Aorta (tissue), 5 donors: ENCODE data around the gene GCNT2. TPM values are rescaled to one million over a fixed set of nuclear protein-coding genes. Genes with fewer than 3 reads are reported as not detected.

Experiments
- ATAC-seq: fragments of 200-7000 bp; cut with Tn5 transposase; one replicate; pipeline ENCODE4 v1.9.1; 2022; ENCODE audit warnings: moderate library complexity; ENCODE audit not compliant: low FRiP score
- DNase-seq, 2 donors: peaks; one replicate each; pipeline ENCODE4 v3.0.0-alpha.2; 2020
- H3K27ac ChIP-seq, 2 donors: one replicate each; pipeline ENCODE4 v1.5.1; 2013; ENCODE audit warnings: low read length in 2 of 2, mild to moderate bottlenecking in 2 of 2, moderate library complexity in 2 of 2, control low read depth in 1 of 2, inconsistent platforms in 1 of 2, low read depth in 1 of 2
- H3K27me3 ChIP-seq, 2 donors: one replicate each; pipeline ENCODE4 v1.6.1; 2013; ENCODE audit warnings: control low read depth in 1 of 2, low read length in 1 of 2, mild to moderate bottlenecking in 1 of 2, moderate library complexity in 1 of 2; ENCODE audit not compliant: insufficient read depth in 2 of 2, control insufficient read depth in 1 of 2
- H3K36me3 ChIP-seq, 2 donors: one replicate each; pipeline ENCODE4 v1.6.1; 2013; ENCODE audit warnings: control low read depth in 1 of 2, low read length in 1 of 2, mild to moderate bottlenecking in 1 of 2; ENCODE audit not compliant: insufficient read depth in 2 of 2, control insufficient read depth in 1 of 2
- H3K4me1 ChIP-seq, 2 donors: one replicate each; pipeline ENCODE4 v1.6.1; 2013; ENCODE audit warnings: low read length in 2 of 2, control low read depth in 1 of 2, mild to moderate bottlenecking in 1 of 2, moderate library complexity in 1 of 2; ENCODE audit not compliant: insufficient read depth in 2 of 2, control insufficient read depth in 1 of 2
- H3K4me3 ChIP-seq, 2 donors: one replicate each; pipeline ENCODE4 v1.5.1; 2013; ENCODE audit warnings: low read length in 2 of 2, control low read depth in 1 of 2, mild to moderate bottlenecking in 1 of 2
- H3K9me3 ChIP-seq: one replicate; pipeline ENCODE4 v1.6.1; 2013; ENCODE audit warnings: mild to moderate bottlenecking, low read length; ENCODE audit not compliant: control insufficient read depth
- WGBS, 2 donors: extraction: QIAGEN DNeasy Blood & Tissue Kit; methylation state at CpG; one replicate each; pipeline ENCODE4 v1.1.7; 2013; 5-methylcytosine and 5-hydroxymethylcytosine counted together
- intact Hi-C, 2 donors: fragments of 100-400 bp; cut with DNase I; formaldehyde crosslinking; loops; one replicate each; pipeline versions ENCODE4 v1.14.2 to v1.15.0; 2022
- polyA plus RNA-seq, 2 donors: library from polyadenylated mRNA; stranded (reverse); fragments of 200-250 nt; gene quantifications; one replicate each; pipeline ENCODE4 v1.2.3, GENCODE V29; 2013
- total RNA-seq, 2 donors: library from RNA; stranded (reverse); fragmentation: NEBNext Ultra II Directional; extraction: Animal tissue kit (Norgen Biotek cat#: 25700); gene quantifications; one replicate each; pipeline ENCODE4 v1.2.1, GENCODE V29; 2021
- donor health status: healthy with polysubstance abuse.
- donor health status: Bipolar disorder and iron deficiency.
- donor health status: DM: no; HTN: no; CAD: no.
- donor health status: DM: no; HTN: no; CAD: no.
- donor health status: DM: yes; HTN: yes; CAD: no.

The GCNT2 gene
- total and polyA plus RNA-seq, 4 donors: 3.4 to 18.6 (median 9.2) TPM

DNA sequence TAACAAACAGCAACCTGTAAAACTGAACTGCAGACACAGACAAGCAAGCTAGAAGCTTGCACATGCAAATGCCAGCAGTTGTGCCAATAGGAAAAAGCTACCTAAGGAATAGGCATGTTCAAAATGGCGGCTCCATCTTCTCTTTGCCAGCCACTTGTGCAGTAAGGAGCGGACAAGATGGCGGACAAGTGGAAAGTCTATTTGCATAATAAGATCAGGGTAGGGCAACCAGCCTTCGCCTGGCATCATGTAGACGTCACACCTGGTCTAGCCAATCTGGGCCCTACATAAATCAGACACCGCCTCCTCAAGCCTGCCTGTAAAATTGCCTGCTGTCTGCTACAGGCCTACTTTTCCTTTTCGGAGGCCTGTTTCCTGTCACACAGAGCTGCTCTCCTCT, 155.3 kb downstream of the GCNT2 start:
- ATAC-seq: no peak
- Histone ChIP-seq H3K4me3 (no peak overlapping the region), H3K27ac (no peak overlapping the region), H3K27me3 (no peaks in the 10 kb centered on the region), H3K9me3 (no peaks in the 10 kb centered on the region), H3K4me1 (no peaks in the 10 kb centered on the region), H3K36me3 (no peaks in the 10 kb centered on the region)
- 90 to 98% methylated on average over 7 of the region's 7 CpGs for WGBS, 2 donors
- intact Hi-C loops: no loop called here
- DNase-seq: no peak

DNA sequence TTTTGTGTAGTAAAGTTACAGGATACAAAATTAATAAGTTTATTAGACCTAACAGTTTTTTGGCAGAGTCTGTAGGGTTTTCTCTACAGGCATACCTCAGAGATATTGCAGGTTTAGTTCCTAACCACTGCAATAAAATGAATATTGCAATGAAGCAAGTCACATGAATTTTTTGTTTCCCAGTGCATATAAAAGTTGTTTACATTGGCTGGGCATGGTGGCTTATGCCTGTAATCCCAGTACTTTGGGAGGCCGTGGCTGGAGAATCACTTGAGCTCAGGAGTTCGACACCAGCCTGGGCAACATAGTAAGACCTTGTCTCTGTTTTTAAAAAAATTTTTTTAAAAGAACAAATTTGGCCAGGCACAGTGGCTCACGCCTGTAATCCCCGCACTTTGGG, 157.3 kb downstream of the GCNT2 start:
- ATAC-seq: no peak
- intact Hi-C loops: no loop called here

More for the DNA sequence above, 157.3 kb downstream of the GCNT2 start:
- H3K4me1 ChIP-seq: no peaks in the 10 kb centered on the region
- 74 to 76% methylated on average over 4 of the region's 4 CpGs for WGBS, 2 donors
- DNase-seq: no peak
- H3K9me3 ChIP-seq: no peaks in the 10 kb centered on the region
- no peak overlapping the region for H3K27ac ChIP-seq
- no peak overlapping the region for H3K4me3 ChIP-seq
- H3K36me3 ChIP-seq: no peaks in the 10 kb centered on the region
- no peaks in the 10 kb centered on the region for H3K27me3 ChIP-seq

Other genes with a start within 250 kb of the GCNT2 start
- gene TFAP2A, start 106.3 kb upstream of the GCNT2 start, total RNA-seq: under 1 TPM; 0.23 to 0.63 TPM
- gene TFAP2A, start 106.3 kb upstream of the GCNT2 start, polyA plus RNA-seq: under 1 TPM in 1 of 2 donors, not detected in 1; 0.38 TPM
- under 1 TPM in 1 of 2 donors, not detected in 1; 0.66 TPM for gene C6orf52, start 173.3 kb downstream of the GCNT2 start, total RNA-seq
- gene C6orf52, start 173.3 kb downstream of the GCNT2 start, polyA plus RNA-seq: 1 to 10 TPM in 1 of 2 donors, not detected in 1; 2.4 TPM
- gene PAK1IP1, start 173.6 kb downstream of the GCNT2 start, total RNA-seq: 1 to 10 TPM; 9.2 to 9.9 TPM
- gene PAK1IP1, start 173.6 kb downstream of the GCNT2 start, polyA plus RNA-seq: 10 to 100 TPM in 1 of 2 donors, 1 to 10 TPM in 1; 6.3 to 12.3 TPM
- gene TMEM14C, start 201.7 kb downstream of the GCNT2 start, total RNA-seq: 10 to 100 TPM; 72.8 to 85.3 TPM
- 100 to 1,000 TPM; 158 to 192 TPM for gene TMEM14C, start 201.7 kb downstream of the GCNT2 start, polyA plus RNA-seq
- 10 to 100 TPM; 50.3 to 51.9 TPM for gene TMEM14B, start 226.5 kb downstream of the GCNT2 start, total RNA-seq
- gene TMEM14B, start 226.5 kb downstream of the GCNT2 start, polyA plus RNA-seq: 100 to 1,000 TPM in 1 of 2 donors, 10 to 100 TPM in 1; 72.7 to 111 TPM